ENCODE results near the gene GPR161. TPM values are rescaled to one million over a fixed set of nuclear protein-coding genes. Genes with fewer than 3 reads are reported as not detected.

GPR161 gene
- total RNA-seq, 1 experiment from 2014 or later, result not detected

- no peak for DNase-seq (ENCODE audit: low spot score)
Observed at GRCh38 chr1:168042362-168042761, 94.4 kb downstream of the GPR161 start.

GRCh38 chr1:168035345-168035744 is 101.4 kb downstream of the GPR161 start:
- DNase-seq (ENCODE audit: low spot score), result no peak

GRCh38 chr1:168032029-168032428 is 104.7 kb downstream of the GPR161 start:
- DNase-seq (ENCODE audit: low spot score), result no peak

DNA sequence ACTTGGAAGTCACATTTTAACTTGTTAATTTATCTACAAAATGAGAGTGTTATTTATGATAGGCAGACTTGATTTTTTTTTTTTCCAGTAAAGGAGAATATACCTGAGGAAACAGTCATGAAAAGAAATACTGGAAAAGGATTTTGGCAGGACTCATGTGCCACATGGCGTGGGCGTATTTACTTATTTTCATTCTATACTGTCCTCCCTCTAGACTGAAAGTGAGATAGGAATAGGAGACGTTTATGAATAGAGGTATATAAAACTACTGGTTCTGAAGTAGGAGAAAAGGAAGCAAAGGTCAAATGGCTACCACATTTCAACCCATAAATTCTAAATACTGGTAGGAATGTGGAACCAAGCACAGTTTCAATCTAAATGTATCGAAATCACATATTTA is 105.1 kb downstream of the GPR161 start:
- no peak for DNase-seq (ENCODE audit: low spot score)

GRCh38 chr1:168031198-168031597 is 105.5 kb downstream of the GPR161 start:
- DNase-seq (ENCODE audit: low spot score), result no peak

Other genes starting within 250 kb of the GPR161 start
- not detected in 2 replicates for gene ADCY10, start 222.8 kb downstream of the GPR161 start, total RNA-seq (2014; rRNA removed; shearing (Covaris generic))
- gene DCAF6, start 200.2 kb downstream of the GPR161 start, total RNA-seq (2014; rRNA removed; shearing (Covaris generic)), result 20.4 and 23.2 TPM in 2 replicates
- 52.3 and 57.7 TPM in 2 replicates for gene MPC2, start 199.9 kb downstream of the GPR161 start, total RNA-seq (2014; rRNA removed; shearing (Covaris generic))
- gene TIPRL, start 42.0 kb upstream of the GPR161 start, total RNA-seq (2014; rRNA removed; shearing (Covaris generic)), result 10.7 and 16.6 TPM in 2 replicates
- 15.8 and 15.9 TPM in 2 replicates for gene SFT2D2, start 89.1 kb upstream of the GPR161 start, total RNA-seq (2014; rRNA removed; shearing (Covaris generic))
- gene TBX19, start 143.9 kb upstream of the GPR161 start, total RNA-seq (2014; rRNA removed; shearing (Covaris generic)), result 0.81 and 1.4 TPM in 2 replicates